Thoracic aorta (tissue), 2 donors: ENCODE measurements around the gene MAML3. TPM values are rescaled to one million over a fixed set of nuclear protein-coding genes. Genes with fewer than 3 reads are reported as not detected.

Experiments
- ATAC-seq: fragments of 150-250 bp; one replicate; pipeline ENCODE4 v1.8.0; 2017; ENCODE audit warnings: low read depth; ENCODE audit not compliant: insufficient number of reproducible peaks, low FRiP score
- DNase-seq: peaks from one replicate; pipeline ENCODE4 v3.0.0-alpha.2; 2020; ENCODE audit warnings: low spot score
- H3K27ac ChIP-seq, 2 donors: fragments of 200-600 bp; sonication (generic); 1 replicate in 1 of 2; 2 replicates in 1 of 2; pipeline ENCODE4 v1.5.1; 2016; ENCODE audit warnings: mild to moderate bottlenecking in 2 of 2, moderate library complexity in 2 of 2
- H3K27me3 ChIP-seq: fragments of 200-600 bp; sonication (generic); replicated peaks from 2 replicates; pipeline ENCODE4 v1.6.0; 2016; ENCODE audit warnings: mild to moderate bottlenecking; ENCODE audit not compliant: insufficient read depth
- H3K36me3 ChIP-seq: fragments of 200-600 bp; sonication (generic); one replicate; pipeline ENCODE4 v1.5.1; 2016
- H3K4me1 ChIP-seq, 2 donors: fragments of 200-600 bp; sonication (generic); 1 replicate in 1 of 2; 2 replicates in 1 of 2; pipeline versions ENCODE4 v1.5.1 to v1.6.0; 2016; ENCODE audit warnings: low read depth in 2 of 2, mild to moderate bottlenecking in 1 of 2; ENCODE audit not compliant: control insufficient read depth in 1 of 2
- H3K4me3 ChIP-seq: fragments of 200-600 bp; sonication (generic); 2 replicates; pipeline ENCODE4 v1.5.1; 2016; ENCODE audit warnings: mild to moderate bottlenecking
- H3K9me3 ChIP-seq: fragments of 200-600 bp; sonication (generic); 2 replicates; pipeline ENCODE4 v1.5.1; 2016
- CTCF ChIP-seq: fragments of 200-600 bp; sonication (generic); IDR thresholded peaks from one replicate; pipeline ENCODE4 v1.5.1; 2019; ENCODE audit warnings: antibody characterized with exemption
- total RNA-seq, 2 donors: library from RNA; depleted of rRNA; stranded (reverse); fragments of >200 nt; gene quantifications; one replicate each; pipeline versions ENCODE4 v1.1.0 to v1.2.3, GENCODE V29; 2016

Gene MAML3
- total RNA-seq, 2 donors from 2014 or later, result 7.3 to 14.1 TPM

DNA sequence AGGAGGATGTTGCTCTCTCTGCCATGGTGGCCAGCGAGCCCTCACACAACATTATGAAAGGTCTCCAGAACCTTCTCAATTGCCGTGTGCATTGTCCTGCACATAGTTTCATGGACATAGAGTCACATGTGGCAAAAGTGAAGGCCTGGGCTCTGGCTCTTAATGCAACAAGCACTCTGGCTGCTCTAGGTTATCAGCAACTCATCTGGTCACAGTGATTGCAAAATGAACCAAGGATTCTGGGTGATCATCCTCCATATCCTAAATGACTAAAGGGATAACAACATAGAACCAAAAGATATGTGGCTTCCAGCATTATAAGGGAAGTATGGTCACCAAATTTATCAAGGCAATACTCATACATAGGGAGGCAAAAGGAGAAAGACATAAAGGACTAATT is 313.2 kb downstream of the MAML3 start:
- H3K4me3 ChIP-seq, result no peak overlapping the region
- H3K4me1 ChIP-seq, result no peaks in the 10 kb centered on the region
- no peak overlapping the region for H3K27ac ChIP-seq
- H3K27me3 ChIP-seq, result no peaks in the 10 kb centered on the region
- H3K36me3 ChIP-seq, result no peaks in the 10 kb centered on the region
- ATAC-seq (no peak), DNase-seq (no peak)
- no peak for TF ChIP-seq CTCF
- no peaks in the 10 kb centered on the region for H3K9me3 ChIP-seq

DNA sequence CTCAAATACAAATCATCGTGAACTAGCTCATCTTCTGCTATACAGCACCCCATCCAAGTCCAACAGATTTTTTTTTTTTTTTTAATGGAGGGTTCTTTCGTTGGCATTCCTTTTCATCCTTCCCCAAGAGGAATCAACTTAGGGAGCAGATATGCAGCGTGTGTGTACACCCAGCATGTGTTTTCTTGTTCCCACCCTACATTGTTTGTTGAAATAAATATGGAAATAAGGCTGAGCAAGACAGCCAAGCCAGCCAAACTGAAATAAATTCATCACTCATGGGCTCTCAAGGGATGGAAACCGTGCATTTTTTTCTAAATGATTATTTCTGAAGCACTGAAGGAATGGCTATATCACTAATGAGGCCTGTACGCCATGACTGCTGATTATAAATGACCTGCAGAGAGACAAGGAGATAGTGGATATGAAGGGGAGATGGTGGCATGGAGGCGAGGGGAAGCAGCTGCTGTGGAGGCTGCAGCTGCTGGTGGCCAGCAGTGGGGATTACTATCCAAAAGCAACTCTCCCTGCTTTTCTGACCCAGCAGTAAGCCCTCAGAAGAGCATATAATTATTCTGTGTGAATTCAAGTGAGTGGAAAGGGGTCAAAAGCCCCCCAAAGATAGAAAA is 314.5 kb downstream of the MAML3 start:
- Histone ChIP-seq H3K9me3 (no peaks in the 10 kb centered on the region), H3K4me1 (no peaks in the 10 kb centered on the region), H3K4me3 (no peak overlapping the region), H3K27me3 (no peaks in the 10 kb centered on the region), H3K27ac (no peak overlapping the region), H3K36me3 (no peaks in the 10 kb centered on the region)
- TF ChIP-seq CTCF, result no peak
- ATAC-seq (no peak), DNase-seq (no peak)

DNA sequence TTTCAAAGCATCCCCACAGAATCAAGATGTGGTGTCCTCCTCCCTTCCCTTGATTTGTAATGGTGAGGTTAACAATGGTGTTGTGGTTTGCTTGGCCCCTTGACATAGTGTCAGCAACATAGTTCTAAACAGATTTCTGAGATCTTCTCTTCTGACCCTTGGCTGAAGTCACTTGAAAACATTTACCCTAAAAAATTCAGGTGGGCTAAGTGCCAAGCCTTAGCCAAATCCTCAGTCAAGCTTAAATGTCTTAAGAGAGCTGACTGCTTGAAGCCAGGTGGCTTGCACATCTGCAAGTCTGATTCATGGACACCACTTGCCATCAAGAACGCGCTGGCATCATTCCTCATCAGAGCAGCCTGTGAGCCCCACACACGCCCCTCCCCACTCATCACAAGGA is 315.2 kb downstream of the MAML3 start:
- no peaks in the 10 kb centered on the region for H3K9me3 ChIP-seq
- ATAC-seq (no peak), DNase-seq (no peak)
- no peak overlapping the region for H3K27ac ChIP-seq
- H3K27me3 ChIP-seq, result no peaks in the 10 kb centered on the region
- no peaks in the 10 kb centered on the region for H3K4me1 ChIP-seq
- no peak for TF ChIP-seq CTCF
- no peak overlapping the region for H3K4me3 ChIP-seq
- H3K36me3 ChIP-seq, result no peaks in the 10 kb centered on the region

GRCh38 chr4:139834981-139835391 is 319.0 kb downstream of the MAML3 start:
- H3K9me3 ChIP-seq, result no peaks in the 10 kb centered on the region

DNA sequence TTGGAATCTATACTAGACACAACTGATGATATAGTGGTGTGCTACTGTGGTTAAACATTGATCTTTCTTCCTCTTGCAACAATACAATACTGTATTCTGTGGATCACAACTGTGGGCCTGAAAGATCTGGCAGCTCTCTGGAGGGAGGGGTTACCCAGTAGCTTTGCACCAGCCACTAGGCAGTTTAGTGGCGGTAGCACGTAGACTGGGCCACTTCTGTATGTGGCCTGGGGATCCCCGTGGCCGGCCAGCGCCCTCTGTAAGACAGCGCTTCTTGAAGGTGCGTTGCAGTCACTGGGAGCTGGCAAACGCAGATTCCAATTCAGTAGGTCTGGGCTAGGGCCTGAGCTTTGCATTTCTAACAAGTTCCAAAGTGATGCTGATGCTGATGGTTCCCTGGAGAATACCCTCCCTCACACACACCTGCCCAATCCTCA is 319.7 kb downstream of the MAML3 start:
- Histone ChIP-seq H3K9me3 (no peaks in the 10 kb centered on the region), H3K27ac (no peak overlapping the region), H3K4me1 (no peaks in the 10 kb centered on the region), H3K36me3 (no peaks in the 10 kb centered on the region), H3K27me3 (no peaks in the 10 kb centered on the region), H3K4me3 (no peak overlapping the region)
- TF ChIP-seq CTCF, result no peak
- ATAC-seq (no peak), DNase-seq (no peak)

More at GRCh38 chr4:139834981-139835391, 319.0 kb downstream of the MAML3 start:
- H3K27me3 ChIP-seq, result no peaks in the 10 kb centered on the region
- H3K36me3 ChIP-seq, result no peaks in the 10 kb centered on the region
- TF ChIP-seq CTCF, result no peak
- H3K4me1 ChIP-seq, result no peaks in the 10 kb centered on the region
- DNase-seq (no peak), ATAC-seq (no peak)
- H3K27ac ChIP-seq, result no peak overlapping the region
- H3K4me3 ChIP-seq, result no peak overlapping the region
